IMR-90 (cell line): Measurements from ENCODE around the gene RAPGEF1. TPM values are rescaled to one million over a fixed set of nuclear protein-coding genes. Genes with fewer than 3 reads are reported as not detected.

ENCODE experiments used
- ATAC-seq: fragments of 200-7000 bp; cut with Tn5 transposase; 2 replicates; pipeline ENCODE4 v1.9.1; 2020; ENCODE audit warnings: low read depth, mild to moderate bottlenecking, moderate library complexity
- BruUV-seq: library from RNA; stranded (reverse); fragments of 400-500 nt; replicated peaks from 2 replicates; lab custom pipeline; 2021; lab: Mats Ljungman, UMichigan
- CTCF ChIA-PET: fragments of 300-600 bp; formaldehyde crosslinking; extraction: SDS; loops from one replicate; lab custom pipeline; 2021; ENCODE audit warnings: antibody characterized with exemption; lab: Yijun Ruan, JAX
- POLR2A ChIA-PET: fragments of 300-600 bp; sonication (Branson Sonifier 250); formaldehyde crosslinking; loops from one replicate; lab custom pipeline; 2022; ENCODE audit warnings: antibody characterized with exemption; ENCODE audit not compliant: unreplicated experiment; lab: Charles Lee
- DNase-seq: peaks from one replicate; pipeline ENCODE4 v3.0.0; 2013
- H2AFZ ChIP-seq: replicated peaks from 2 replicates; pipeline ENCODE3; 2013; ENCODE audit warnings: low read length, mild to moderate bottlenecking; ENCODE audit not compliant: poor library complexity
- H2AK5ac ChIP-seq: 2 replicates; pipeline ENCODE4 v1.6.1; 2013; ENCODE audit warnings: low read depth, low read length, inconsistent platforms
- H2AK9ac ChIP-seq: replicated peaks from 2 replicates; pipeline ENCODE3; 2013; ENCODE audit warnings: mild to moderate bottlenecking, low read depth, low read length, moderate library complexity; ENCODE audit not compliant: poor library complexity
- H2BK120ac ChIP-seq: 2 replicates; pipeline ENCODE4 v1.6.1; 2013; ENCODE audit warnings: low read depth, low read length, inconsistent platforms
- H2BK15ac ChIP-seq: 3 replicates; pipeline ENCODE4 v1.6.1; 2013; ENCODE audit warnings: low read depth, low read length, inconsistent platforms
- H2BK20ac ChIP-seq: 2 replicates; pipeline ENCODE4 v1.6.1; 2013; ENCODE audit warnings: low read depth, mild to moderate bottlenecking, inconsistent platforms, low read length, moderate library complexity
- H2BK5ac ChIP-seq: 2 replicates; pipeline ENCODE4 v1.6.1; 2013; ENCODE audit warnings: mild to moderate bottlenecking, low read depth, low read length, inconsistent platforms; ENCODE audit not compliant: poor library complexity, severe bottlenecking
- H3K14ac ChIP-seq: replicated peaks from 2 replicates; pipeline ENCODE4 v1.6.1; 2013; ENCODE audit warnings: low read depth, low read length, inconsistent platforms
- H3K18ac ChIP-seq: 2 replicates; pipeline ENCODE4 v1.6.1; 2013; ENCODE audit warnings: low read depth, low read length, control low read depth
- H3K23ac ChIP-seq: 2 replicates; pipeline ENCODE4 v1.6.1; 2013; ENCODE audit warnings: low read depth, low read length, inconsistent platforms
- H3K27ac ChIP-seq: 2 replicates; pipeline ENCODE4 v1.5.1; 2013; ENCODE audit warnings: mild to moderate bottlenecking, control low read depth, low read length; ENCODE audit not compliant: insufficient read depth
- H3K27me3 ChIP-seq: 2 replicates; pipeline ENCODE4 v1.6.1; 2013; ENCODE audit warnings: low read length; ENCODE audit not compliant: control insufficient read depth, insufficient read depth
- H3K36me3 ChIP-seq: 2 replicates; pipeline ENCODE4 v1.6.1; 2013; ENCODE audit warnings: low read length, mixed read lengths; ENCODE audit not compliant: control insufficient read depth, insufficient read depth
- H3K4ac ChIP-seq: 2 replicates; pipeline ENCODE4 v1.6.1; 2013; ENCODE audit warnings: low read depth, low read length, inconsistent platforms
- H3K4me1 ChIP-seq: 2 replicates; pipeline ENCODE4 v1.6.1; 2013; ENCODE audit warnings: low read length, mixed read lengths; ENCODE audit not compliant: control insufficient read depth, insufficient read depth
- H3K4me2 ChIP-seq: 2 replicates; pipeline ENCODE4 v1.6.1; 2013; ENCODE audit warnings: low read depth, mild to moderate bottlenecking, control low read depth, low read length, moderate library complexity
- H3K4me3 ChIP-seq: 2 replicates; pipeline ENCODE4 v1.5.1; 2013; ENCODE audit warnings: low read depth, mild to moderate bottlenecking, control low read depth, low read length, moderate library complexity; ENCODE audit not compliant: insufficient read depth
- H3K56ac ChIP-seq: 2 replicates; pipeline ENCODE4 v1.6.1; 2013; ENCODE audit warnings: low read length, inconsistent platforms; ENCODE audit not compliant: insufficient read depth; ENCODE audit errors: extremely low read depth
- H3K79me1 ChIP-seq, 2 experiments: 2 replicates each; pipeline ENCODE4 v1.6.1; 2013; ENCODE audit warnings: low read length in 2 of 2, inconsistent platforms in 1 of 2, low read depth in 1 of 2
- H3K9ac ChIP-seq: 2 replicates; pipeline ENCODE4 v1.6.1; 2013; ENCODE audit warnings: low read depth, low read length, control low read depth
- H3K9me1 ChIP-seq: 2 replicates; pipeline ENCODE4 v1.6.1; 2013; ENCODE audit warnings: low read length, inconsistent platforms; ENCODE audit not compliant: insufficient read depth
- H3K9me3 ChIP-seq: 2 replicates; pipeline ENCODE4 v1.6.1; 2013; ENCODE audit warnings: low read length; ENCODE audit not compliant: control insufficient read depth, insufficient read depth
- H4K20me1 ChIP-seq: 2 replicates; pipeline ENCODE4 v1.6.1; 2013; ENCODE audit warnings: low read length, inconsistent platforms; ENCODE audit not compliant: insufficient read depth
- H4K5ac ChIP-seq: 2 replicates; pipeline ENCODE4 v1.6.1; 2013; ENCODE audit warnings: mild to moderate bottlenecking, low read depth, low read length, control low read depth
- H4K8ac ChIP-seq, 2 experiments: 2 replicates each; pipeline ENCODE4 v1.6.1; 2013; ENCODE audit warnings: low read depth in 2 of 2, low read length in 2 of 2, control low read depth in 1 of 2, inconsistent platforms in 1 of 2
- H4K91ac ChIP-seq: 2 replicates; pipeline ENCODE4 v1.6.1; 2013; ENCODE audit warnings: low read depth, low read length, inconsistent platforms; ENCODE audit not compliant: insufficient read depth
- CEBPB ChIP-seq: IDR thresholded peaks from 2 replicates; pipeline ENCODE4 v1.6.1; 2012; ENCODE audit warnings: low read depth, low read length, improper control_type of control experiment
- FOS ChIP-seq: fragments of 150-350 bp; IDR thresholded peaks from 2 replicates; pipeline ENCODE4 v1.6.1; 2016; ENCODE audit warnings: low read depth, low read length
- MAFK ChIP-seq: IDR thresholded peaks from 2 replicates; pipeline ENCODE4 v1.6.1; 2012; ENCODE audit warnings: low read depth, low read length, improper control_type of control experiment
- MXI1 ChIP-seq: IDR thresholded peaks from 2 replicates; pipeline ENCODE4 v1.6.1; 2012; ENCODE audit warnings: low read depth, mild to moderate bottlenecking, low read length, moderate library complexity, borderline replicate concordance
- SMC3 ChIP-seq: fragments of 150-350 bp; IDR thresholded peaks from 2 replicates; pipeline ENCODE4 v1.6.1; 2016; ENCODE audit warnings: low read depth, mild to moderate bottlenecking, antibody characterized with exemption, low read length, moderate library complexity
- USF2 ChIP-seq: fragments of 150-350 bp; IDR thresholded peaks from 2 replicates; pipeline ENCODE4 v1.6.1; 2017; ENCODE audit warnings: mild to moderate bottlenecking, antibody characterized with exemption, low read length, low read depth
- WGBS, 2 experiments: methylation state at CpG; one replicate each; pipeline versions ENCODE4 v1.1.5 to v1.1.7; 2013; ENCODE audit warnings: missing lambda C conversion rate in 2 of 2; ENCODE audit not compliant: insufficient read length in 1 of 2; ENCODE audit errors: extremely low coverage in 2 of 2; 5-methylcytosine and 5-hydroxymethylcytosine counted together
- dilution Hi-C: fragments of 300-500 bp; cut with HindIII; formaldehyde crosslinking; loops from one replicate; pipeline ENCODE4 v1.14.3; 2018; ENCODE audit warnings: low sequenced_read_pairs; ENCODE audit not compliant: unreplicated experiment
- in situ Hi-C: fragments of 300-500 bp; cut with MboI; formaldehyde crosslinking; loops from 3 replicates; pipeline ENCODE4 v1.14.3; 2019; ENCODE audit warnings: low sequenced_read_pairs, inconsistent platforms, mixed read lengths
- intact Hi-C: fragments of 100-400 bp; cut with micrococcal nuclease; formaldehyde crosslinking; loops from 2 replicates; pipeline ENCODE4 v1.10.0; 2022
- polyA plus RNA-seq, 3 experiments: library from polyadenylated mRNA; depleted of rRNA; stranded (reverse); fragments of >200 nt; gene quantifications; 2 replicates each; pipeline ENCODE4 v1.2.3, GENCODE V29; 2012; ENCODE audit warnings: low replicate concordance in 1 of 3
- total RNA-seq: library from RNA; depleted of rRNA; stranded (reverse); fragments of >200 nt; gene quantifications from 2 replicates; pipeline ENCODE4 v1.2.3, GENCODE V29; 2012
- TF ChIP-seq, protein P1 (sequence below): fragments of 150-350 bp; IDR thresholded peaks from 2 replicates; pipeline ENCODE4 v1.6.1; 2016; ENCODE audit warnings: low read depth, mild to moderate bottlenecking, low read length, moderate library complexity, borderline replicate concordance

Gene RAPGEF1
- total and polyA plus RNA-seq, 2 of the 4 experiments (the other 2 are of a cell fraction): 13.1 to 22.3 TPM

GRCh38 chr9:131651599-131651998 is 88.3 kb downstream of the RAPGEF1 start:
- in situ Hi-C loops (no loop called here), intact Hi-C loops (loop anchor here (2.0 kb wide), 1 partner anchor 23 kb away; no protein-coding TSS in a partner anchor), dilution Hi-C loops (no loop called here)
- ATAC-seq: peak; percentile 59
- Histone ChIP-seq H2AFZ (no peak overlapping the region), H4K8ac (no peak overlapping the region), H3K14ac (no peak overlapping the region), H4K5ac (no peak overlapping the region), H3K4me2 (no peak overlapping the region), H2BK120ac (no peak overlapping the region), H3K56ac (no peak overlapping the region), H2BK15ac (0 out of 3 replicates have a peak overlapping the region, but pooled peaks have one; percentile 51), H3K9me3 (no peaks in the 10 kb centered on the region), H3K4ac (no peak overlapping the region), H2BK5ac (no peak overlapping the region), H2AK5ac (no peak overlapping the region), H3K27ac (no peak overlapping the region), H3K4me1 (peaks cover 17% of the 10 kb centered on the region), H4K20me1 (peaks cover 15% of the 10 kb centered on the region; the same call in 1 of the 2 replicates), H3K4me3 (no peak overlapping the region), H3K23ac (no peak overlapping the region), H2AK9ac (no peak overlapping the region), H3K9ac (no peak overlapping the region), H2BK20ac (no peak overlapping the region), H3K36me3 (no peaks in the 10 kb centered on the region; the same call in 1 of the 2 replicates), H3K9me1 (peaks cover 27% of the 10 kb centered on the region), H3K27me3 (no peaks in the 10 kb centered on the region), H3K79me1 (peaks cover 32 to 58% of the 10 kb centered on the region in 2 experiments), H3K18ac (no peak overlapping the region), H4K91ac (no peak overlapping the region)
- DNase-seq: peak; percentile 69
- WGBS, 2 experiments: no CpG with 5 or more reads among the region's 3 CpGs
- TF ChIP-seq SMC3 (no peak), FOS (peak; percentile 28; the same call in 1 of the 2 replicates), MAFK (no peak), MXI1 (no peak), CEBPB (peak; percentile 96), USF2 (no peak)
- TF ChIP-seq, protein P1, sequence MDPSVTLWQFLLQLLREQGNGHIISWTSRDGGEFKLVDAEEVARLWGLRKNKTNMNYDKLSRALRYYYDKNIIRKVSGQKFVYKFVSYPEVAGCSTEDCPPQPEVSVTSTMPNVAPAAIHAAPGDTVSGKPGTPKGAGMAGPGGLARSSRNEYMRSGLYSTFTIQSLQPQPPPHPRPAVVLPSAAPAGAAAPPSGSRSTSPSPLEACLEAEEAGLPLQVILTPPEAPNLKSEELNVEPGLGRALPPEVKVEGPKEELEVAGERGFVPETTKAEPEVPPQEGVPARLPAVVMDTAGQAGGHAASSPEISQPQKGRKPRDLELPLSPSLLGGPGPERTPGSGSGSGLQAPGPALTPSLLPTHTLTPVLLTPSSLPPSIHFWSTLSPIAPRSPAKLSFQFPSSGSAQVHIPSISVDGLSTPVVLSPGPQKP: no peak
- BruUV-seq: no TSS peak
- POLR2A ChIA-PET: no interaction called here
- CTCF ChIA-PET: interaction anchor here (1.3 kb wide), 1 partner anchor 45 kb away, joined by 3 read pairs; no protein-coding TSS in a partner anchor
